GM19463 (cell line): ENCODE data around the gene PAM16.
"Not testable (repeated sequence)": the region's sequence is repeated elsewhere in the genome, so short reads cannot be mapped to it uniquely, and the experiment has no call there.

Source experiments
- ATAC-seq: cut with Tn5 transposase; IDR thresholded peaks from one replicate; pipeline ENCODE4 v1.9.1; 2021; ENCODE audit warnings: mild to moderate bottlenecking, moderate library complexity; ENCODE audit not compliant: unreplicated experiment

Gene PAM16

GRCh38 chr16:4354512-4355409 lies 3.6 kb upstream of the PAM16 start:
- no peak for ATAC-seq

GRCh38 chr16:4353675-4354074 lies 2.6 kb upstream of the PAM16 start:
- no peak for ATAC-seq

GRCh38 chr16:4352843-4353242 lies 1.7 kb upstream of the PAM16 start:
- ATAC-seq = no peak

GRCh38 chr16:4351880-4352279 lies 759 bp upstream of the PAM16 start:
- ATAC-seq = no peak

- no peak for ATAC-seq
Observed at GRCh38 chr16:4350365-4350786, 745 bp downstream of the PAM16 start.

GRCh38 chr16:4349332-4349731 lies 1.8 kb downstream of the PAM16 start:
- no peak for ATAC-seq

GRCh38 chr16:4347765-4348509 lies 3.2 kb downstream of the PAM16 start:
- no peak for ATAC-seq

- no peak for ATAC-seq
Observed at GRCh38 chr16:4347010-4347409, 4.1 kb downstream of the PAM16 start.

GRCh38 chr16:4345836-4346781 lies 5.0 kb downstream of the PAM16 start:
- ATAC-seq = no peak

- ATAC-seq = no peak
Observed at GRCh38 chr16:4344983-4345835, 5.9 kb downstream of the PAM16 start.

GRCh38 chr16:4344300-4344982 lies 6.7 kb downstream of the PAM16 start:
- not testable (repeated sequence) for ATAC-seq

GRCh38 chr16:4342866-4343744 lies 8.0 kb downstream of the PAM16 start:
- no peak for ATAC-seq

GRCh38 chr16:4341250-4341649 lies 9.9 kb downstream of the PAM16 start:
- ATAC-seq = no peak

- ATAC-seq = no peak
Observed at GRCh38 chr16:4340443-4340842, 10.7 kb downstream of the PAM16 start.

- ATAC-seq = no peak
Observed at GRCh38 chr16:4339909-4340308, 11.2 kb downstream of the PAM16 start.

GRCh38 chr16:4339455-4339854 lies 11.7 kb downstream of the PAM16 start:
- ATAC-seq = no peak

- ATAC-seq = no peak
Observed at GRCh38 chr16:4338712-4339299, 12.3 kb downstream of the PAM16 start.

- no peak for ATAC-seq
Observed at GRCh38 chr16:4338125-4338582, 13.0 kb downstream of the PAM16 start.
